Liver (tissue), 9 donors: ENCODE results near the gene PRKN. TPM values are rescaled to one million over a fixed set of nuclear protein-coding genes. Genes with fewer than 3 reads are reported as not detected.

Experiments
- DNase-seq: peaks from one replicate; pipeline ENCODE4 v3.0.0-alpha.2; 2017; ENCODE audit warnings: low spot score
- H3K27ac ChIP-seq, 2 donors: one replicate each; pipeline ENCODE4 v1.7.0; 2013; ENCODE audit warnings: inconsistent platforms in 2 of 2, low read length in 2 of 2, control low read depth in 1 of 2, low read depth in 1 of 2, mild to moderate bottlenecking in 1 of 2
- H3K27me3 ChIP-seq, 4 donors: one replicate each; pipeline versions ENCODE4 v1.6.1 to v1.7.0; 2013; ENCODE audit warnings: low read length in 3 of 4, inconsistent platforms in 1 of 4, mild to moderate bottlenecking in 1 of 4, moderate library complexity in 1 of 4; ENCODE audit not compliant: control insufficient read depth in 4 of 4, insufficient read depth in 4 of 4
- H3K36me3 ChIP-seq, 4 donors: one replicate each; pipeline versions ENCODE4 v1.6.1 to v1.7.0; 2013; ENCODE audit warnings: low read length in 3 of 4, mild to moderate bottlenecking in 3 of 4, low read depth in 1 of 4, moderate library complexity in 1 of 4; ENCODE audit not compliant: control insufficient read depth in 4 of 4, insufficient read depth in 3 of 4
- H3K4me1 ChIP-seq, 4 donors: one replicate each; pipeline versions ENCODE4 v1.6.1 to v1.7.0; 2013; ENCODE audit warnings: low read length in 3 of 4, mild to moderate bottlenecking in 3 of 4, moderate library complexity in 1 of 4; ENCODE audit not compliant: control insufficient read depth in 4 of 4, insufficient read depth in 4 of 4
- H3K4me3 ChIP-seq, 3 donors: one replicate each; pipeline versions ENCODE4 v1.6.1 to v1.7.0; 2013; ENCODE audit warnings: low read length in 3 of 3, control low read depth in 1 of 3, low read depth in 1 of 3, mild to moderate bottlenecking in 1 of 3
- H3K9ac ChIP-seq, 2 donors: one replicate each; pipeline ENCODE4 v1.7.0; 2013; ENCODE audit warnings: low read length in 2 of 2, mild to moderate bottlenecking in 2 of 2, moderate library complexity in 2 of 2, control low read depth in 1 of 2, low read depth in 1 of 2
- H3K9me3 ChIP-seq, 4 donors: one replicate each; pipeline versions ENCODE4 v1.6.1 to v1.7.0; 2013; ENCODE audit warnings: low read length in 3 of 4; ENCODE audit not compliant: control insufficient read depth in 4 of 4
- ATF3 ChIP-seq: IDR thresholded peaks from 2 replicates; pipeline ENCODE4 v1.6.1; 2016; ENCODE audit warnings: antibody characterized with exemption
- CTCF ChIP-seq: fragments of 150-350 bp; IDR thresholded peaks from 2 replicates; pipeline ENCODE4 v1.5.1; 2017; ENCODE audit warnings: improper control_type of control experiment, low read depth, low read length; ENCODE audit not compliant: missing input control
- EGR1 ChIP-seq, 2 donors: IDR thresholded peaks; 2 replicates each; pipeline ENCODE4 v1.6.1; 2016 to 2018; ENCODE audit warnings: antibody characterized with exemption in 2 of 2, low read depth in 2 of 2
- FOXA1 ChIP-seq: IDR thresholded peaks from 2 replicates; pipeline ENCODE4 v1.6.1; 2016; ENCODE audit warnings: antibody characterized with exemption
- FOXA2 ChIP-seq: IDR thresholded peaks from 2 replicates; pipeline ENCODE4 v1.6.1; 2016; ENCODE audit warnings: antibody characterized with exemption
- GABPA ChIP-seq, 2 donors: IDR thresholded peaks in 1 of 2; conservative IDR thresholded peaks in 1 of 2; 2 replicates each; pipeline ENCODE4 v1.6.1; 2016; ENCODE audit warnings: antibody characterized with exemption in 2 of 2, mild to moderate bottlenecking in 1 of 2, moderate library complexity in 1 of 2
- HNF4A ChIP-seq, 2 donors: conservative IDR thresholded peaks; 2 replicates each; pipeline ENCODE4 v1.6.1; 2016; ENCODE audit warnings: antibody characterized with exemption in 2 of 2, mild to moderate bottlenecking in 2 of 2
- HNF4G ChIP-seq: IDR thresholded peaks from 2 replicates; pipeline ENCODE4 v1.6.1; 2016; ENCODE audit warnings: antibody characterized with exemption
- JUND ChIP-seq, 2 donors: IDR thresholded peaks; 2 replicates each; pipeline ENCODE4 v1.6.1; 2016; ENCODE audit warnings: antibody characterized with exemption in 2 of 2
- MAX ChIP-seq: IDR thresholded peaks from 2 replicates; pipeline ENCODE4 v1.6.1; 2016; ENCODE audit warnings: antibody characterized with exemption
- NR2F2 ChIP-seq: IDR thresholded peaks from 2 replicates; pipeline ENCODE4 v1.6.1; 2016; ENCODE audit warnings: antibody characterized with exemption
- RAD21 ChIP-seq, 2 donors: IDR thresholded peaks; 2 replicates each; pipeline ENCODE4 v1.6.1; 2016; ENCODE audit warnings: antibody characterized with exemption in 2 of 2, mild to moderate bottlenecking in 2 of 2
- REST ChIP-seq: IDR thresholded peaks from 2 replicates; pipeline ENCODE4 v1.6.1; 2016; ENCODE audit warnings: antibody characterized with exemption, mild to moderate bottlenecking
- RXRA ChIP-seq, 2 donors: IDR thresholded peaks; 2 replicates each; pipeline ENCODE4 v1.6.1; 2017 to 2018; ENCODE audit warnings: antibody characterized with exemption in 2 of 2, mild to moderate bottlenecking in 1 of 2
- SP1 ChIP-seq: IDR thresholded peaks from 2 replicates; pipeline ENCODE4 v1.6.1; 2018; ENCODE audit warnings: antibody characterized with exemption, mild to moderate bottlenecking
- TAF1 ChIP-seq: conservative IDR thresholded peaks from 2 replicates; pipeline ENCODE4 v1.6.1; 2016; ENCODE audit warnings: antibody characterized with exemption, mild to moderate bottlenecking
- YY1 ChIP-seq: IDR thresholded peaks from 2 replicates; pipeline ENCODE4 v1.6.1; 2016; ENCODE audit warnings: antibody characterized with exemption, mild to moderate bottlenecking
- ZBTB33 ChIP-seq: IDR thresholded peaks from 2 replicates; pipeline ENCODE4 v1.6.1; 2016; ENCODE audit warnings: antibody characterized with exemption
- WGBS: extraction: QIAGEN DNeasy Blood & Tissue Kit; methylation state at CpG from one replicate; pipeline ENCODE4 v1.1.7; 2013; 5-methylcytosine and 5-hydroxymethylcytosine counted together
- polyA plus RNA-seq, 2 donors: library from polyadenylated mRNA; stranded (reverse) in 1 of 2; unstranded in 1 of 2; fragments of 200-250 nt in 1 of 2; fragments of >200 nt in 1 of 2; fragmentation: Nextera tagmentation in 1 of 2; extraction: Ambion mirVana in 1 of 2; gene quantifications; one replicate each; pipeline versions ENCODE4 v1.2.1 to v1.2.3, GENCODE V29; 2013 to 2015
- total RNA-seq, 2 donors: library from RNA; depleted of rRNA; stranded (reverse); fragments of >200 nt; gene quantifications; one replicate each; pipeline ENCODE4 v1.2.3, GENCODE V29; 2014
- donor health status: healthy.
- donor health status: healthy.
- donor health status: healthy.
- donor health status: healthy.
- donor health status: healthy.

The PRKN gene
- total and polyA plus RNA-seq, 4 donors: 0.47 to 4.1 (median 3.2) TPM

GRCh38 chr6:162772466-162772865, 44.9 kb upstream of the PRKN start (continued):
- TF ChIP-seq REST: no peak
- no peak for TF ChIP-seq FOXA1

GRCh38 chr6:162770955-162771354, 43.4 kb upstream of the PRKN start:
- TF ChIP-seq YY1 (no peak), ATF3 (no peak), CTCF (no peak), FOXA2 (no peak), ZBTB33 (no peak), RXRA (IDR thresholded peaks at IDR 0.05) (no peak), REST (no peak), NR2F2 (no peak), TAF1 (no peak), HNF4A (conservative IDR thresholded peaks at IDR 0.05) (no peak), HNF4G (no peak), MAX (no peak), GABPA (IDR thresholded peaks at IDR 0.05 in 1 of 2, conservative IDR thresholded peaks at IDR 0.05 in 1 of 2) (no peak), JUND (IDR thresholded peaks at IDR 0.05) (no peak), EGR1 (IDR thresholded peaks at IDR 0.05; ENCODE audit: low read depth in 2 of 2) (no peak), FOXA1 (no peak), RAD21 (IDR thresholded peaks at IDR 0.05) (no peak), SP1 (no peak)

More at GRCh38 chr6:162770955-162771354, 43.4 kb upstream of the PRKN start:
- Histone ChIP-seq H3K27ac (no peak overlapping the region), H3K9ac (no peak overlapping the region), H3K4me3 (no peak overlapping the region), H3K36me3 (no peaks in the 10 kb centered on the region), H3K27me3 (no peaks in the 10 kb centered on the region), H3K4me1 (no peaks in the 10 kb centered on the region), H3K9me3 (no peaks in the 10 kb centered on the region)
- no peak for DNase-seq
- WGBS: 90% methylated on average over 1 of the region's 1 CpG
